Right renal cortex interstitium (tissue), 3 donors: Measurements from ENCODE around the gene CLEC11A. TPM values are rescaled to one million over a fixed set of nuclear protein-coding genes. Genes with fewer than 3 reads are reported as not detected.
"Not testable (repeated sequence)": the region's sequence is repeated elsewhere in the genome, so short reads cannot be mapped to it uniquely, and the experiment has no call there.

Source experiments
- DNase-seq, 3 donors: peaks; one replicate each; pipeline ENCODE4 v3.0.0-alpha.2; 2013; ENCODE audit warnings: low read depth in 3 of 3, low spot score in 2 of 3
- polyA plus RNA-seq, 3 donors: library from polyadenylated mRNA; unstranded; fragments of 120-200 nt; gene quantifications; one replicate each; pipeline ENCODE4 v1.2.1, GENCODE V29; 2013; ENCODE audit not compliant: insufficient read length in 3 of 3

Gene CLEC11A
- polyA plus RNA-seq, 3 donors = 25.3 to 29.9 (median 27.2) TPM

- no peak for DNase-seq
Measured at GRCh38 chr19:50753879-50754278, 30.7 kb downstream of the CLEC11A start.

GRCh38 chr19:50756244-50756643 is 33.1 kb downstream of the CLEC11A start:
- not testable (repeated sequence) for DNase-seq

GRCh38 chr19:50757624-50758023 is 34.5 kb downstream of the CLEC11A start:
- not testable (repeated sequence) for DNase-seq

GRCh38 chr19:50759076-50759475 is 35.9 kb downstream of the CLEC11A start:
- DNase-seq = not testable (repeated sequence)

GRCh38 chr19:50759886-50760285 is 36.7 kb downstream of the CLEC11A start:
- no peak for DNase-seq

GRCh38 chr19:50761501-50761900 is 38.3 kb downstream of the CLEC11A start:
- not testable (repeated sequence) for DNase-seq

- DNase-seq = not testable (repeated sequence)
Measured at GRCh38 chr19:50763521-50763920, 40.4 kb downstream of the CLEC11A start.

GRCh38 chr19:50764409-50764808 is 41.2 kb downstream of the CLEC11A start:
- DNase-seq = no peak

- not testable (repeated sequence) for DNase-seq
Measured at GRCh38 chr19:50766746-50767145, 43.6 kb downstream of the CLEC11A start.

GRCh38 chr19:50767263-50767662 is 44.1 kb downstream of the CLEC11A start:
- not testable (repeated sequence) for DNase-seq

- DNase-seq = no peak
Measured at GRCh38 chr19:50768277-50768676, 45.1 kb downstream of the CLEC11A start.

GRCh38 chr19:50770164-50770563 is 47.0 kb downstream of the CLEC11A start, which contains the start of gene GPR32:
Gene GPR32, plus strand, starts transcription at chr19:50770464. Its CDS starts 137 bp downstream, at chr19:50770601.
- DNase-seq = not testable (repeated sequence)

GRCh38 chr19:50770888-50771287 is 47.7 kb downstream of the CLEC11A start:
- no peak for DNase-seq

GRCh38 chr19:50772476-50772875 is 49.3 kb downstream of the CLEC11A start:
- no peak for DNase-seq

- DNase-seq = not testable (repeated sequence)
Measured at GRCh38 chr19:50772912-50773311, 49.7 kb downstream of the CLEC11A start.

GRCh38 chr19:50773454-50773853 is 50.3 kb downstream of the CLEC11A start:
- DNase-seq = not testable (repeated sequence)

Other genes starting within 250 kb of the CLEC11A start
- 100 to 1,000 TPM; 103 to 123 (median 107) TPM for gene EMC10, start 246.9 kb upstream of the CLEC11A start, polyA plus RNA-seq
- 1 to 10 TPM; 5.9 to 7.8 (median 6.8) TPM for gene GARIN5A, start 246.5 kb upstream of the CLEC11A start, polyA plus RNA-seq
- gene JOSD2, start 212.2 kb upstream of the CLEC11A start, polyA plus RNA-seq = 1 to 10 TPM; 6.4 to 8.8 (median 7.7) TPM
- gene ASPDH, start 209.5 kb upstream of the CLEC11A start, polyA plus RNA-seq = 1 to 10 TPM; 5.5 to 8.3 (median 8.1) TPM
- 10 to 100 TPM; 12.6 to 15.6 (median 15.0) TPM for gene LRRC4B, start 154.9 kb upstream of the CLEC11A start, polyA plus RNA-seq
- 1 to 10 TPM in 1 of 3 donors, under 1 TPM in 2; 0.47 to 1.0 (median 0.65) TPM for gene SYT3, start 83.5 kb upstream of the CLEC11A start, polyA plus RNA-seq
- 1 to 10 TPM; 1.7 to 3.8 (median 2.5) TPM for gene C19orf81, start 73.9 kb upstream of the CLEC11A start, polyA plus RNA-seq
- gene SHANK1, start 3.6 kb upstream of the CLEC11A start, polyA plus RNA-seq = 1 to 10 TPM; 3.5 to 5.0 (median 4.9) TPM
- gene GPR32, start 47.1 kb downstream of the CLEC11A start, polyA plus RNA-seq = not detected
- gene ACP4, start 67.1 kb downstream of the CLEC11A start, polyA plus RNA-seq = under 1 TPM in 2 of 3 donors, not detected in 1; 0.13 to 0.15 TPM
- gene KLK1, start 100.4 kb downstream of the CLEC11A start, polyA plus RNA-seq = 1 to 10 TPM; 1.7 to 1.8 (median 1.8) TPM
- gene KLK15, start 110.2 kb downstream of the CLEC11A start, polyA plus RNA-seq = not detected
- under 1 TPM; 0.24 to 0.53 (median 0.42) TPM for gene KLK3, start 131.6 kb downstream of the CLEC11A start, polyA plus RNA-seq
- gene KLK2, start 150.1 kb downstream of the CLEC11A start, polyA plus RNA-seq = under 1 TPM; 0.18 to 0.22 (median 0.21) TPM
- gene KLK4, start 188.0 kb downstream of the CLEC11A start, polyA plus RNA-seq = not detected
- gene KLK5, start 229.7 kb downstream of the CLEC11A start, polyA plus RNA-seq = 1 to 10 TPM; 1.6 to 2.7 (median 2.0) TPM
- 10 to 100 TPM; 34.4 to 49.0 (median 41.2) TPM for gene KLK6, start 246.2 kb downstream of the CLEC11A start, polyA plus RNA-seq